DOHH2 (cell line): Measurements from ENCODE around the gene ACTR1A.

Source experiments
- H3F3A ChIP-seq: fragments of 200-600 bp; sonication (generic), shearing (Covaris generic); 2 replicates; pipeline ENCODE4 v1.6.0; 2016; ENCODE audit warnings: antibody characterized with exemption, mild to moderate bottlenecking; ENCODE audit not compliant: control insufficient read depth, insufficient read depth
- H3K27ac ChIP-seq: fragments of 200-600 bp; sonication (generic); 2 replicates; pipeline ENCODE4 v1.5.1; 2014; ENCODE audit warnings: low read depth, mild to moderate bottlenecking, low read length, moderate library complexity
- H3K27me3 ChIP-seq: fragments of 200-600 bp; sonication (generic); 2 replicates; pipeline ENCODE4 v1.6.1; 2014; ENCODE audit warnings: mild to moderate bottlenecking, low read length, mixed read lengths; ENCODE audit not compliant: control insufficient read depth
- H3K36me3 ChIP-seq: fragments of 200-600 bp; sonication (generic); 2 replicates; pipeline ENCODE4 v1.6.1; 2014; ENCODE audit warnings: mild to moderate bottlenecking, low read length, moderate library complexity, mixed read lengths; ENCODE audit not compliant: control insufficient read depth
- H3K4me1 ChIP-seq: fragments of 200-600 bp; sonication (generic); 2 replicates; pipeline ENCODE4 v1.6.1; 2014; ENCODE audit warnings: mild to moderate bottlenecking, low read length, mixed read lengths; ENCODE audit not compliant: control insufficient read depth
- H3K4me2 ChIP-seq: fragments of 200-600 bp; sonication (generic); 2 replicates; pipeline ENCODE4 v1.6.0; 2014; ENCODE audit warnings: mild to moderate bottlenecking, low read length, moderate library complexity
- H3K4me3 ChIP-seq: fragments of 200-600 bp; sonication (generic); 2 replicates; pipeline ENCODE4 v1.5.1; 2014; ENCODE audit warnings: mild to moderate bottlenecking, low read length, mixed read lengths
- H3K79me2 ChIP-seq: fragments of 200-600 bp; sonication (generic); 2 replicates; pipeline ENCODE4 v1.6.1; 2014; ENCODE audit warnings: mild to moderate bottlenecking, low read length, mixed read lengths; ENCODE audit not compliant: control insufficient read depth
- H3K9me2 ChIP-seq: fragments of 200-600 bp; sonication (generic); replicated peaks from 2 replicates; pipeline ENCODE4 v1.6.1; 2014; ENCODE audit warnings: mild to moderate bottlenecking, low read length, mixed read lengths; ENCODE audit not compliant: control insufficient read depth
- H3K9me3 ChIP-seq: fragments of 200-600 bp; sonication (generic); 2 replicates; pipeline ENCODE4 v1.6.1; 2014; ENCODE audit warnings: antibody characterized with exemption, low read length, mixed read lengths; ENCODE audit not compliant: control insufficient read depth, insufficient read depth
- H4K20me1 ChIP-seq: fragments of 200-600 bp; sonication (generic); 2 replicates; pipeline ENCODE4 v1.6.0; 2014; ENCODE audit warnings: low read depth, mild to moderate bottlenecking, antibody characterized with exemption, low read length, moderate library complexity; ENCODE audit not compliant: control insufficient read depth, insufficient read depth
- EZH2phosphoT487 ChIP-seq: fragments of 200-600 bp; sonication (generic); IDR thresholded peaks from 2 replicates; pipeline ENCODE4 v1.6.1; 2017; ENCODE audit warnings: borderline replicate concordance, mild to moderate bottlenecking, antibody characterized with exemption, low read length, moderate library complexity, mixed read lengths
- TF ChIP-seq, protein P1 (sequence below): fragments of 200-600 bp; sonication (generic); IDR thresholded peaks from one replicate; pipeline ENCODE4 v1.5.1; 2014; ENCODE audit warnings: antibody characterized with exemption, mild to moderate bottlenecking, low read depth, low read length; ENCODE audit not compliant: poor library complexity, severe bottlenecking

ACTR1A gene

DNA sequence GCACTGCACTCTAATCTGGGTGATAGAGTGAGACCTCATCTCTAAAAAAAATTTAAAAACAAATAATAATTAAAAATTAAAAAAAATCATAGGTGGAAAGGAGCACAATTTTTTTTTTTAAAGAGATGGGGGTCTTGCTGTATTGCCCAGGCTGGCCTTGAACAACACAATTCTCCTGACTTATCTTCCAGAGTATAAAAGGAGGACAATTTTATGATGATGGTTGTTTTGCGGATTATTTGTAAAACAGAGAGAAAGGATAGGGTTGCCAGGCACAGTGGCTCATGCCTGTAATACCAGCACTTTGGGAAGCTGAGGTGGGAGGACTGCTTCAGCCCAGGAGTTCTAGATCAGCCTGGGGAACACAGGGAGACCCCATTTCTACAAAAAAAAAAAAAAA lies 5.0 kb downstream of the ACTR1A start:
- Histone ChIP-seq H3K27ac (no peak overlapping the region), H3F3A (no peaks in the 10 kb centered on the region), H3K36me3 (peaks cover 15% of the 10 kb centered on the region), H3K9me3 (no peaks in the 10 kb centered on the region), H3K79me2 (peaks cover 95% of the 10 kb centered on the region), H3K4me2 (no peak overlapping the region), H3K4me1 (peaks cover 13% of the 10 kb centered on the region), H3K4me3 (no peak overlapping the region), H3K9me2 (no peaks in the 10 kb centered on the region), H4K20me1 (peaks cover 17% of the 10 kb centered on the region), H3K27me3 (no peaks in the 10 kb centered on the region)
- TF ChIP-seq, protein P1, sequence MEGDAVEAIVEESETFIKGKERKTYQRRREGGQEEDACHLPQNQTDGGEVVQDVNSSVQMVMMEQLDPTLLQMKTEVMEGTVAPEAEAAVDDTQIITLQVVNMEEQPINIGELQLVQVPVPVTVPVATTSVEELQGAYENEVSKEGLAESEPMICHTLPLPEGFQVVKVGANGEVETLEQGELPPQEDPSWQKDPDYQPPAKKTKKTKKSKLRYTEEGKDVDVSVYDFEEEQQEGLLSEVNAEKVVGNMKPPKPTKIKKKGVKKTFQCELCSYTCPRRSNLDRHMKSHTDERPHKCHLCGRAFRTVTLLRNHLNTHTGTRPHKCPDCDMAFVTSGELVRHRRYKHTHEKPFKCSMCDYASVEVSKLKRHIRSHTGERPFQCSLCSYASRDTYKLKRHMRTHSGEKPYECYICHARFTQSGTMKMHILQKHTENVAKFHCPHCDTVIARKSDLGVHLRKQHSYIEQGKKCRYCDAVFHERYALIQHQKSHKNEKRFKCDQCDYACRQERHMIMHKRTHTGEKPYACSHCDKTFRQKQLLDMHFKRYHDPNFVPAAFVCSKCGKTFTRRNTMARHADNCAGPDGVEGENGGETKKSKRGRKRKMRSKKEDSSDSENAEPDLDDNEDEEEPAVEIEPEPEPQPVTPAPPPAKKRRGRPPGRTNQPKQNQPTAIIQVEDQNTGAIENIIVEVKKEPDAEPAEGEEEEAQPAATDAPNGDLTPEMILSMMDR, result no peak
- no peak for TF ChIP-seq EZH2phosphoT487

DNA sequence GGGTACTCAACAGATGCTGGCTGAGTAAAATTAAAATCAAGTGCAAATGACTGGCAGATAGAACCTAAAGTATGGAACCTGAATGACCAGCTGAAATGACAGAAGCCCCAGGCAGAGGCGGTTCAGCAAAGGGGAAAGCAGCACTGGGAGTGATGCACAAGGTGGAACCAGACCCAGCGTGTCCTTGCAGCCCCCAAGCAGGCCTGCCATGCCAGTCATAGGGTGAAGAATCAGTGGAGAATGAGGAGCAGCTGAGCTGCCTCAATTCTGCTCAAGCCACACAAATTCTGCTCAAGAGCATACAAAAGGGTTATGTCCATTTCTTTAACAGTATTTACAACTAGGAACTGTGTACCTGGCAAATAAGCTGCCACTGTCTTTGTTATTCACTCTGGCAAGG lies 8.7 kb downstream of the ACTR1A start:
- peaks cover 73% of the 10 kb centered on the region for H3K79me2 ChIP-seq

DNA sequence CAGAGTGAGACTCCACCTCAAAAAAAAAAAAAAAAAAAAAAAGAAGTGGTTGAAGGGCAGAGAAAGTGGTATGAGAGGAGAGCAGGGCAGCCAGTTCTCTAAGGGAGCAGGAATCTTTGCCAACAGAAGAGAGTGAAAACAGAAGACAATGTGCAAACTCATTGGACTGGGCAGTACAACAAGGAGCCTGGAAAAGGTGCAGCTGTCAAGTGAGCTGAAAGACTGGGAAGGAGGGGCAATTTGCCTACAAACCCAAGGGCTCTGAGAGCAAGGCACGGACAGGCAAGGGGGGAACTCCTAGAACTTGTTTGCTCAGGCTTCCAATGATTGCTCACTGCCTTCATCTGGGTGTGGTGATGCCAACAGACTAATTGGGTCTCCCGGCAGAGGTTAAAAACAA lies 9.5 kb downstream of the ACTR1A start:
- no peaks in the 10 kb centered on the region for H3K27me3 ChIP-seq
- H3K9me3 ChIP-seq, result no peaks in the 10 kb centered on the region
- H3K9me2 ChIP-seq, result no peaks in the 10 kb centered on the region
- no peak overlapping the region for H3K27ac ChIP-seq
- no peaks in the 10 kb centered on the region for H3K4me1 ChIP-seq
- H3F3A ChIP-seq, result no peaks in the 10 kb centered on the region
- TF ChIP-seq, protein P1, result no peak
- no peak for TF ChIP-seq EZH2phosphoT487
- peaks cover 4% of the 10 kb centered on the region; the same call in 1 of the 2 replicates for H4K20me1 ChIP-seq
- H3K36me3 ChIP-seq, result peaks cover 35% of the 10 kb centered on the region
- no peak overlapping the region for H3K4me3 ChIP-seq
- H3K4me2 ChIP-seq, result no peak overlapping the region
- peaks cover 65% of the 10 kb centered on the region for H3K79me2 ChIP-seq

More for the DNA sequence above, 8.7 kb downstream of the ACTR1A start:
- Histone ChIP-seq H3K9me2 (no peaks in the 10 kb centered on the region), H3F3A (no peaks in the 10 kb centered on the region), H3K36me3 (peaks cover 28% of the 10 kb centered on the region), H4K20me1 (peaks cover 4% of the 10 kb centered on the region; the same call in 1 of the 2 replicates), H3K4me1 (no peaks in the 10 kb centered on the region), H3K4me2 (no peak overlapping the region), H3K27ac (no peak overlapping the region), H3K9me3 (no peaks in the 10 kb centered on the region), H3K27me3 (no peaks in the 10 kb centered on the region), H3K4me3 (no peak overlapping the region)
- TF ChIP-seq, protein P1, result no peak
- no peak for TF ChIP-seq EZH2phosphoT487
